Activated CD4-positive, alpha-beta T cell treated with anti-CD3 and anti-CD28 coated beads for 48 hours (primary cell): ENCODE data around the gene F7.
"Not testable (repeated sequence)": the region's sequence is repeated elsewhere in the genome, so short reads cannot be mapped to it uniquely, and the experiment has no call there.

Experiments used
- DNase-seq: peaks from one replicate; pipeline ENCODE4 v3.0.0-alpha.2; 2020

Gene F7

DNA sequence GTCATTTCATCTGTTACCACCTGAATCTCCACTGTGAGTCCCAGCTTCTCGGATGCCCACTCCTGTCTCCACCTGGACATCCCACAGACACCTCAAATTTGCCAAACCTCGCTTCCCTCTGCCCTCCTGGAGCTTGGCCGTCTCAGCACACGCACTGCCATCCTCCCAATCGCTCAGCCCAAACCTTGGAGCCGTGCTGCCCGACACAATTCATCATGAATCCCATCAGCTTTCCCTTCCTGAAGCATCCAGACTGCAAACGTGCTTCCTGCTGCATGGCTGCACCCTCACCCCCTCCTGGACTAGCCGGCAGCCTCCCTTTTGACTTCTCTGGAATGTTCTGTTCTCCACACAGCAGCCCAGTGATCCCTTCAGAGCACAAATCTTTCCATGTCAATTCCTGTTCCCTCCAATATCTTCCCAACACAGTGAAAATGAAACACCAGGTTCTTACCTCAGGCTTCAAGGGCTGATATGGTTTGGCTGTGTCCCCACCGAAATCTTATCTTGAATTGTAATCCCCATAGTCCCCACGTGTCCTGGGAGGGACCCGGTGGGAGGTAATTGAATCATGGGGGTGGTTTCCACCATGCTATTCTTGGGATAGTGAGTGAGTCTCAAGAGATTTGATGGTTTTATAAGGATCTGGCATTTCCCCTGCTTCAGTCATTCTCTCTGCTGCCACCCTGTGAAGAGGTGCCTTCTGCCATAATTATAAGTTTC lies 51.8 kb downstream of the F7 start:
- no peak for DNase-seq

DNA sequence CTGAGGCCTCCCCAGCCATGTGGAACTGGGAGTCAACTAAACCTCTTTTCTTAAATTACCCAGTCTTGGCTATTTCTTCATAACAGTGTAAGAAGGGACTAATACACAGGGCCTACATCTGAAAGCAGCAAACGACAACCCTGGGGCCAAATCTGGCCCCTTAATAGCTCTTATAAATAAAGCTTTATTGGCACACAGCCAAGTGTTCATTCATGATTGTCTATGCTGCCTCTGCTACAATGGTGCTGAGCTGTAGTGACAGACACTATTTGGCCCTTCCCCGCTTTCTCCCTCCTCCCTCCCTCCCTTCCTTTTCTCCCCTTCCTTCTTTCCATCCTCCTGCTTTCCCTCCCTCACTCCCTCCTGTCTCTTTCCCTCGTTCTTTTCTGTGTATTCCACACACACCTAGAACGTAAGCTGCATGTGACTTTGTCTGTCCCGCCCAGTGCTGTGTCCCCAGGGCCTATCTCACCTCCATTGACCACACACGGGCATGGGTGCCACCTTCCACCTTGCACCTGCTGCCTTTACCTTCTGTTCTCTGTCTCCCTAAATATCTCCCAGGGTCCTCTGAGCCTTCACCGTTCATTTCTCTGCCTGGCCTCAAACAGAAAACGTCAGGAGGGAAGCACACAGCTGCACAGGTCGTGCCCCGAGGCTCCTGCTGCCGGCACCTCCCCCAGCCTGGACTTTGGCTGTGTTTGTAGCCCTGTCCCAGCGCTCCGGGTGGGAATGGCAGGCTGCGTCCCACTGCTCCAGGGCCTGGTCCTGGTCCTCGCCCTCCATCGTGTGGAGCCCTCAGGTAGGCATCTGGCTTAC lies 52.5 kb downstream of the F7 start, which contains the start of gene PROZ:
Gene PROZ (plus strand): TSS at position 720 of the 819 bp plus-strand sequence. CDS start 13 bp downstream, at position 733.
- no peak for DNase-seq

DNA sequence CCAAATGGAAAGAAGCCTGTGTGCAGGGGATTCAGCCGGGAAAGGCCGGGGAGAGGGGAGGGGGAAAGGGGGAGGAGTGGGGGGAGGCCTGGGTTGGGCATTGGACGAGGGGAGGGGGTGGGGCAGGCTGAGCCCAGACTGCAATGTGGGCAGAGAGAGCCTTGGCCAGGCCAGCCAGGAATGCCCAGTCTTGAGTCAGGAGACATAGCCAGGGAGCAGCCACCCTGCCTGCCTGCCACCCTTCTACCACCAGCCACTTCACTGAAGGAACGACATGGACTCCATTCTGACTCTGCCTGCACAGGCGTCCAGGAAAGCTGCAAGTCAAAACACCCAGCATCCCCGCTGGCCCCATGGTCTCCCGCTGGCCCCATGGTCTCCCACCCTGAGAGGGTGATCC lies 53.4 kb downstream of the F7 start:
- DNase-seq: no peak

DNA sequence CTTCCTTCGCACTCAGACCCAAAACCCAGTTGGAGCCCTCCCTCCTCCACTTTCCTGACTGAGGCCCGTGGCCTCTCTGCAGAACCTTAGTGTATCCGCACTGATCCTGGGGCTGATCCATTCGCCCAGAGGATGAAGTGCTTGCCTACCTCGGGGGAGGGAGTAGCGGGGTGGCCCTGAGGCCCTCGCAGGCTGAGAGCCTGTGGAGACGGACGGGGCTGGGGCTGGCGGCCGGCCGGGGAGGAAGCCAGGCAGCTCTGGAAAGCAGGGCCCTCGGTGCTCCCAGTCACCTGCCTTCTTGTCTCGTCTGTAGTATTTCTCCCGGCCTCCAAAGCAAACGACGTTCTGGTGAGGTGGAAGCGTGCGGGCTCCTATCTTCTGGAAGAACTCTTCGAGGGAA lies 54.1 kb downstream of the F7 start:
- DNase-seq: no peak

DNA sequence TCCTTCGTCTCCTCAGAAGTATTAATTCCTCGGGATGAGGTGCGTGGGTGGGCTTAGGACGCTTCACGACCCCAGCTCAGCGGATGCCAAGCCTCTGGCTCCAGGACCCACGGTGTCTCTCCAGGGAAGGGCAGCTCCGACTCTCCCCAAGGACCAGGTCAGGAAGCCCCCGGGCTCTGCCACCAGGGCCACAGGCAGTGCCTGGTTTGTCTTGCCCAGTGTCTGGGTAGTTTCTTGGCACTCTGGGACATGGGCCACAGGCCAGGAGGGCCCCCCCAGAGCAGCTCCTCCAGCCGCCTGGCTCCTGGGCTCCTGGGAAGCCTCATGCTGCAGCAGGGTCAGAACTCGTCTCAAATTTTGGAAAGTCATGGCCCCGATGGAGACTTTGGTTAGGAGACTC lies 55.4 kb downstream of the F7 start:
- DNase-seq: no peak

DNA sequence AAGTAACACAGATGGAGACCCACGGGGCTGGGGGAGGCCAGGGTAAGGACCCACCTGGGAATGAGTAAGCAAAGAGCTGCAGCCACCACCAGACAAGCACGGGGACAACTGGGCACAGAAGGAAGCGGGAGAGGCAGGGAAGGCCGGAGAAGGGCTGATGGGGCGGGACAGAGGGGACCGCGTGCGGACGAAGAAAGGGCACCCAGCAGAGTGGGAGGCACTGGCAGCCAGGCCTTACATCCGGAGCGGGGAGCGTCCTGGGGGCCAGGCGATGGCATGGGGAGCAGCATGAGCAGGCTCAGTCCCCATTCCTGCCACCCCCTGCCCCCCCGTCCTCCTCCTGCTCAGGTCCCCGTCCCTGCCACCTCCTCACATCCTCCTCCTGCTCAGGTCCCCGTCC lies 55.8 kb downstream of the F7 start:
- no peak for DNase-seq

DNA sequence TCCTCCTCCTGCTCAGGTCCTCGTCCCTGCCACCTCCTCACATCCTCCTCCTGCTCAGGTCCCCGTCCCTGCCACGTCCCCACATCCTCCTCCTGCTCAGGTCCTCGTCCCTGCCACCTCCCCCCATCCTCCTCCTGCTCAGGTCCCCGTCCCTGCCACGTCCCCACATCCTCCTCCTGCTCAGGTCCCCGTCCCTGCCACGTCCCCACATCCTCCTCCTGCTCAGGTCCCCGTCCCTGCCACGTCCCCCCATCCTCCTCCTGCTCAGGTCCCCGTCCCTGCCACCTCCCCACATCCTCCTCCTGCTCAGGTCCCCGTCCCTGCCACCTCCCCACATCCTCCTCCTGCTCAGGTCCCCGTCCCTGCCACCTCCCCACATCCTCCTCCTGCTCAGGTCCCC lies 56.4 kb downstream of the F7 start:
- not testable (repeated sequence) for DNase-seq

DNA sequence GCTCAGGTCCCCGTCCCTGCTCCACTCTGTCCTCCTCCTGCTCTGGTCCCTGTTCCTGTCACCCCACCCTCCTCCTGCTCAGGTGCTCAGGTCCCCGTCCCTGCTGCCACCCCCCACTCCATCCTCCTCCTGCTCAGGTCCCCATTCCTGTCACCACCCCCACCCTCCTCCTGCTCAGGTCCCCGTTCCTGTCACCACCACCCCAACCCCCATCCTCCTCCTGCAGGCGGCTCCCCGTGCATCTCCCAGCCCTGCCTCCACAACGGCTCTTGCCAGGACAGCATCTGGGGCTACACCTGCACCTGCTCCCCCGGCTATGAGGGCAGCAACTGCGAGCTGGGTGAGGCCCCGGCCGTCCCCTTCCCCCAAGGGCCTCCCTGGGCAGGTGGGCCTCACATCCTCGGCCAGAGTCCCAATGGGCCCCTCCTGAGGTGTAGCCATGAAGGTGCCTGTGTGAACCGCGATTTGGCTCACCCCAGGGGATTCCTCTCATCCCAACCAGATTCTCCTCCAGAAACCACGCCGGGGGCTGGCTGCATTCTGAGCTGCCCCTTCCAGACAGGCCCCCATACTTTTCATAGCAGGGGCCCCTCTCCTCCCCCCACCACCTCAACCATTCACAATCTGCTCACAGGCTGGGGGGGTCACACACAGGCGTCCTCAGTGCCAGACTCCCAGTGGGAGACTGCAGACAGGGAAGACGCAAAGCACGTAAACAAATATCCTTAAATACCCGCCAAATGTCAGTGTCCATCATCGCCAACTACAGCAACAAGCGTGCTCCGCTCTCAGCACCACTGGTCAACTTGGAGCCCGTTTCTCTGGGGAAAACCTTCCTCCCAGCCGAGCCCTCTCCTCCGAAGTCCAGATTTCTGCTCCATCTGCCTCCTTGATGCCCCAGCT lies 57.4 kb downstream of the F7 start:
- no peak for DNase-seq

DNA sequence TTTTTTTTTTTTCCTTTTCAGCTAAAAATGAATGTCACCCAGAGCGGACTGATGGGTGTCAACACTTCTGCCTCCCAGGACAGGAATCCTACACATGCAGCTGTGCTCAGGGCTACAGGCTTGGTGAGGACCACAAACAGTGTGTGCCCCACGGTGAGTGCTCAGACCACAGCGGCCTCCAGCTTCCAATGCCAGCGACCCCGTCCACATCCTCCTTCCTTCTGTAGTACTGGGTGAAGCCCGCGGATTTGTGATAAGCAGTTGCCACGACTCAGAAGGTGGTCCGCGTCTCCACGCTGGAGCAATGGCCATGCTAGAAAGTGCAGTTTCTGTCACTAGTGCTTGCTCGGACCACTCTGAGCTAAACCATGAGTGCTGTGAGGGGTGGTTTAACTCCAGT lies 58.9 kb downstream of the F7 start:
- DNase-seq: no peak

DNA sequence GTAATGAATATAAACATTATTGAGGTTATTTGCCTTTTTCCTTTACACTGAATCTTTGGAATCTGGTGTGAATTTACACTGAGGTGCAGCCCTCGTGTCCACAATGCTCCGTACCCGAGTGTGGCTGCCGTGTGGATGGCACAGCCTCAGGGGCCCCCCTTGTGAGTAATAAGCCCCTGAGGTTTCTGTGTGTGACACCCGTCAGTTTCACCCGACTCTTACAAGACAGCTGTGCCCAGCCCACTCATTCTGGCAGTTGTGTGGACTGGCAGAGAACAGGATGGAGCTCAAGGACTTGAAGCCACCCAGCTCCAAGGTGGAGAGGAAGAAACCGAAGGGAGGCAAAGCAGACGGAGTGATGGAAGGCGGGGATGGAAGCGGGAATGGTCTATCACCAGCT lies 60.7 kb downstream of the F7 start:
- no peak for DNase-seq

DNA sequence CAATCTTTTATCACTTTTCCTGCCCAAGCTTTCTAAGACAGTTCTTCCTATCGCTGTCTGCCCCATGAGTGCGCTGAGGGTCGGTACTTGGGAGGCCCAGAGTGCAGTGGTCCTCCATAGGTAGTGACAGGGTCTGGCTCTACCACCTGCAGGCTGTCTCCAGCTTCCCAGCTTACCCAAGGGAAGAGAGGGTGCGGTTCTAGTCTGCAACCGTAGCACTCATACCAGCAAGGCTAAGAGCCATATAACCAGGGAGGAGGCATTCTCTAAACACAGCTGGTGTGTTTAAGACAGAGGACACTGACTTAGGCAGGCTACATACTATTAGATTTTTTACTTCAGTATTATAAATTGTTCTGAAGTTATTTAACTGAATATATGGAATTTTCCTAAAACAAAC lies 61.1 kb downstream of the F7 start:
- DNase-seq: no peak

DNA sequence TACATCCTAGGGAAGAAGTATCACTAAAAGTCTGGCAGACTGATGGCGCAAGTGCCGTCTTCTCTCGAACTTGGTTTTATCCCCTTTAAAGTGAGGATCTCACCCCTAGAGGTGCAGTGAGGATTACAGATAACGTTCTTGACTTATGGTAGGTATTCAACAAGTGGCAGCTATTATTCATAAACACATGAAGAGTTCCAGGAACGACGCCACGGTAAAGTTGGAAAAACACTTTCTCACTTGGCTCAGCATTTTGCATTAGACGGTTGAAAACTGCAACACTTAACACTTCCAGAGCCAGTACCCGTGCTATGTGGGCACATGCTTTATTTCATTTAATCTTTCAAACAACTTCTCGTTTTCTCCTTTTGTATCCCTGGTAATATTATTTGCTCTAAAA lies 61.6 kb downstream of the F7 start:
- no peak for DNase-seq

DNA sequence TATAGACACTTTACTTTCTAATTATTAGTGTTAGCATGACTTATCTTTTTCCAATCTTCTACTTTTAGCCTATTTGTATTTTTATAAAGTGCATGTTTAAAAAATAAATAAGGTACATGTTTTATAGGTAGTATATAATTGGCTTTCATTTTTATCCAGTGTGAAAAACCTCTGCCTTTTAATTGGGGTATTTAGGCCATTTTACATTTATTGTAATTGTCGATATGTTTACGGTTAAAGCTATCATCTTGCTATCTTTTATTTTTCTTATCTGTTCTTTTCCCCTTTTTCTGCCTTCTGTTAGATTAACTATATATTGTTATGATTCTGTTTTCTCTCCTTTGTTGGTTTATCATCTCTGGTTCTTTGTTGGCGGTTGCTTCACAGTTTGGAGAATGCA lies 62.0 kb downstream of the F7 start:
- no peak for DNase-seq

DNA sequence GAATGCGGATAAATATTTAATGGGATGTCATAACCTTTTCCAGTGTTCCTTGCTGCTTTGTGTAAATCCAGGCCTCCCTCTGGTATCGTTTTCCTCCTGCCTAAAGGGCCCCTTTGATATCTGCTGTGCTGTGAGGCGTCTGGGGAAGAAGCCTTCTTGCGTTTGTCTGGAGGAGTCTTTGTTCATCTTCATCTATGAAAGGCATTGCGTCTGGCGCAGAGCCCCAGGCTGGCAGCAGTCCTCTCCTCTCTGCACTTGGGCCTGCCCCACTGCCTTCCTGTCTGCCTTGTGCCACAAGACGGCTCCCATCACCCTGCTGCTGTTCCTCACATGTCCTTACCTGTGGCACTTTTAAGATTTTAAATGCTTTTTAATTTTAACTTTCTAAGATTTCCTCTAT lies 62.6 kb downstream of the F7 start:
- DNase-seq: no peak

DNA sequence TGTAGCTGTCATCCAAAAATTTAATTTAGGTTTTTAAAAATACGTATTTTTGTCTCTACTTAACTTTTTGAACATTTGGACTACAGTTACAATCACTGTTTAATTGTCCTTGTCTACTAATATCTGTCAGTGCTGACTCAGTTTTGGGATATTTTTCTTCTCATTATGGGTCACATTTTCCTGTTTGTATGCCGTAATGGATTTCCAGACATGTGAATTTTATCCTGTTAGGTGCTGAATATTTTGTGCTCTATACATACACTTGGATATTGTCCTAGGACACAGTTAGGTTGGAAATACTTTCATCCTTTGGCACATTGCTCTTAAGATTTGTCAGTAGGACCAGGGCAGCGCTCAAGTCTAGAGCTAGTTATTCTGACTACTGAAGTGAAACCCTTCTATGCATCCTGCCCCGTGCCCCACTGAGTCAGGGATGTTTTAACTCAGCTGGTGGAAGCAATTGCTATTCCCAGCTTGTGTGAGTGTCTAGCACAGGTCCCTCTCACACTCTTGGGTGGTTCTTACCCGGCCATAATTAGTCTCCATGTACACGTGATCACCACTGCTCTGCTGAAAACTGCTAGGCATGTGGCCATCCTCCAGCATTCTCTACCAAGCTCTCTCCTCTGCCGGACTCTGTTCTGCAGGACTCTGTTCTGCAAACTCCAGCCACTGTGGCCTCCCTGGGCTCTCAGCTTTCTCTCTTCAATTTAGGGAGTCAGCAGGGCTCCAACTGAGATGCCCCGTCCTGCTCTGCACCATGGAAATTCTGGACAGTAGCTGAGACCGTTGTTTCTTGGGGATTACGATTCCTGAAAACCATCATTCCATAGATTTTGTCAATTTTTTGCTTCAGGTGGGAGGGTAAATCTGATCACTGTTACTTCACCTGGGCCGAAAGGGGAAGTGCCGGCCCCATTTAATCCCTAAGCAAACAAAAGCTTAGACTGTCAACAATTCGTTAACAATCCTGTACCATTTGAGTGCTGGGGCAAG lies 64.0 kb downstream of the F7 start:
- no peak for DNase-seq
